Renal pelvis (tissue), 4 donors: ENCODE measurements around the gene TRIM7. TPM values are rescaled to one million over a fixed set of nuclear protein-coding genes. Genes with fewer than 3 reads are reported as not detected.
"Not testable (repeated sequence)": the region's sequence is repeated elsewhere in the genome, so short reads cannot be mapped to it uniquely, and the experiment has no call there.

Source experiments
- DNase-seq: peaks from one replicate; pipeline ENCODE4 v3.0.0-alpha.2; 2013
- polyA plus RNA-seq, 3 donors: library from polyadenylated mRNA; unstranded; fragments of 120-200 nt; gene quantifications; one replicate each; pipeline ENCODE4 v1.2.1, GENCODE V29; 2013; ENCODE audit not compliant: insufficient read length in 3 of 3

TRIM7 gene
- polyA plus RNA-seq, 3 donors = 0.23 to 0.42 (median 0.31) TPM

- DNase-seq = no peak
These were observed 11.3 kb upstream of the TRIM7 start for GRCh38 chr5:181215997-181216989.

GRCh38 chr5:181214249-181214648, 9.3 kb upstream of the TRIM7 start:
- not testable (repeated sequence) for DNase-seq

- DNase-seq = no peak
These were observed 7.9 kb upstream of the TRIM7 start for GRCh38 chr5:181212934-181213333.

GRCh38 chr5:181212080-181212479, 7.1 kb upstream of the TRIM7 start:
- no peak for DNase-seq

- no peak for DNase-seq
These were observed 6.2 kb upstream of the TRIM7 start for GRCh38 chr5:181211208-181211607.

GRCh38 chr5:181210698-181211097, 5.7 kb upstream of the TRIM7 start:
- not testable (repeated sequence) for DNase-seq

- not testable (repeated sequence) for DNase-seq
These were observed 5.2 kb upstream of the TRIM7 start for GRCh38 chr5:181210148-181210547.

- not testable (repeated sequence) for DNase-seq
These were observed 4.0 kb upstream of the TRIM7 start for GRCh38 chr5:181209006-181209405.

GRCh38 chr5:181207960-181208253, 2.9 kb upstream of the TRIM7 start:
- DNase-seq = no peak

- no peak for DNase-seq
These were observed 2.4 kb upstream of the TRIM7 start for GRCh38 chr5:181207214-181207959.

- no peak for DNase-seq
These were observed 1.0 kb upstream of the TRIM7 start for GRCh38 chr5:181205761-181206649.

- DNase-seq = no peak
These were observed 727 bp downstream of the TRIM7 start for GRCh38 chr5:181204113-181204825.

GRCh38 chr5:181203777-181204112, 1.3 kb downstream of the TRIM7 start:
- no peak for DNase-seq

- DNase-seq = no peak
These were observed 1.8 kb downstream of the TRIM7 start for GRCh38 chr5:181203093-181203711.

- DNase-seq = no peak
These were observed 4.2 kb downstream of the TRIM7 start for GRCh38 chr5:181200816-181201215.

- no peak for DNase-seq
These were observed 4.9 kb downstream of the TRIM7 start for GRCh38 chr5:181199881-181200638.

- DNase-seq = no peak
These were observed 6.0 kb downstream of the TRIM7 start for GRCh38 chr5:181198905-181199519.

- no peak for DNase-seq
These were observed 6.8 kb downstream of the TRIM7 start for GRCh38 chr5:181198106-181198685.

GRCh38 chr5:181197326-181197951, 7.6 kb downstream of the TRIM7 start:
- DNase-seq = no peak
